LNCaP clone FGC (cell line): ENCODE results near the gene CCNDBP1.

ENCODE experiments used
- DNase-seq: peaks from one replicate; pipeline ENCODE4 v3.0.0-alpha.2; 2011; ENCODE audit warnings: low read depth
- H3K4me3 ChIP-seq: 2 replicates; pipeline ENCODE4 v1.5.1; 2011; ENCODE audit warnings: mild to moderate bottlenecking, low read depth, low read length, control low read depth
- CTCF ChIP-seq: IDR thresholded peaks from 2 replicates; pipeline ENCODE4 v1.5.1; 2012; ENCODE audit warnings: mild to moderate bottlenecking; ENCODE audit not compliant: control insufficient read depth, insufficient read depth; ENCODE audit errors: extremely low read depth

Gene CCNDBP1

GRCh38 chr15:43238671-43239131, 53.5 kb downstream of the CCNDBP1 start:
- no peak for DNase-seq
- TF ChIP-seq CTCF, result no peak

GRCh38 chr15:43239732-43240491, 54.7 kb downstream of the CCNDBP1 start:
- TF ChIP-seq CTCF, result no peak
- no peak for DNase-seq
- H3K4me3 ChIP-seq, result no peak overlapping the region

More at GRCh38 chr15:43238671-43239131, 53.5 kb downstream of the CCNDBP1 start:
- H3K4me3 ChIP-seq, result no peak overlapping the region

- DNase-seq, result no peak
- no peak overlapping the region for H3K4me3 ChIP-seq
- TF ChIP-seq CTCF, result no peak
Measured at GRCh38 chr15:43241100-43241499, 55.9 kb downstream of the CCNDBP1 start.

- no peak for TF ChIP-seq CTCF
- no peak overlapping the region for H3K4me3 ChIP-seq
- no peak for DNase-seq
Measured at GRCh38 chr15:43242616-43243015, 57.4 kb downstream of the CCNDBP1 start.

GRCh38 chr15:43243020-43243645, 57.9 kb downstream of the CCNDBP1 start:
- DNase-seq, result no peak
- TF ChIP-seq CTCF, result no peak
- no peak overlapping the region for H3K4me3 ChIP-seq

GRCh38 chr15:43244092-43244491, 58.9 kb downstream of the CCNDBP1 start:
- DNase-seq, result no peak
- no peak for TF ChIP-seq CTCF

GRCh38 chr15:43246261-43246774, 61.1 kb downstream of the CCNDBP1 start:
- DNase-seq, result no peak
- H3K4me3 ChIP-seq, result no peak overlapping the region
- TF ChIP-seq CTCF, result no peak

More at GRCh38 chr15:43244092-43244491, 58.9 kb downstream of the CCNDBP1 start:
- no peak overlapping the region for H3K4me3 ChIP-seq
